Mesodermal cell (in vitro differentiated cells): ENCODE data around the gene PLD2.
A peak's percentile ranks its signal among the peaks of the same experiment; 100 is the strongest.

Experiments used
- H3K27ac ChIP-seq: 2 replicates; pipeline ENCODE4 v1.7.0; 2013; ENCODE audit warnings: mild to moderate bottlenecking, low read depth, low read length, moderate library complexity; ENCODE audit not compliant: severe bottlenecking
- H3K36me3 ChIP-seq: 2 replicates; pipeline ENCODE4 v1.7.1; 2013; ENCODE audit warnings: mild to moderate bottlenecking, low read length, moderate library complexity; ENCODE audit not compliant: control insufficient read depth, insufficient read depth
- H3K4me1 ChIP-seq: one replicate; pipeline ENCODE4 v1.7.1; 2013; ENCODE audit warnings: mild to moderate bottlenecking, low read length; ENCODE audit not compliant: insufficient read depth, control insufficient read depth, poor library complexity, severe bottlenecking
- H3K4me3 ChIP-seq: 2 replicates; pipeline ENCODE4 v1.7.0; 2013; ENCODE audit warnings: low read length, control low read depth, mild to moderate bottlenecking; ENCODE audit not compliant: insufficient read depth, poor library complexity, severe bottlenecking; ENCODE audit errors: extremely low read depth
- H3K9me3 ChIP-seq: 2 replicates; pipeline ENCODE4 v1.7.1; 2013; ENCODE audit warnings: mild to moderate bottlenecking, low read length, moderate library complexity; ENCODE audit not compliant: control insufficient read depth
- WGBS, 2 experiments: methylation state at CpG; one replicate each; pipeline ENCODE4 v1.1.5; 2013; ENCODE audit warnings: missing lambda C conversion rate in 2 of 2; ENCODE audit not compliant: insufficient coverage in 2 of 2; 5-methylcytosine and 5-hydroxymethylcytosine counted together

The PLD2 gene

GRCh38 chr17:4780325-4780955, 26.5 kb upstream of the PLD2 start:
- no peaks in the 10 kb centered on the region for H3K36me3 ChIP-seq
- no peak overlapping the region for H3K27ac ChIP-seq
- WGBS, 2 experiments = 75 to 81% methylated on average over 7 to 11 of the region's 11 CpGs
- H3K4me3 ChIP-seq = no peak overlapping the region
- no peaks in the 10 kb centered on the region for H3K4me1 ChIP-seq
- H3K9me3 ChIP-seq = no peaks in the 10 kb centered on the region

- Histone ChIP-seq H3K36me3 (no peaks in the 10 kb centered on the region), H3K9me3 (no peaks in the 10 kb centered on the region), H3K4me1 (no peaks in the 10 kb centered on the region), H3K27ac (no peak overlapping the region), H3K4me3 (no peak overlapping the region)
- WGBS, 2 experiments = 68 to 75% methylated on average over 19 to 28 of the region's 28 CpGs
These were observed 24.3 kb upstream of the PLD2 start for GRCh38 chr17:4782652-4783051.

GRCh38 chr17:4785311-4786105, 21.4 kb upstream of the PLD2 start:
- Histone ChIP-seq H3K36me3 (no peaks in the 10 kb centered on the region), H3K9me3 (no peaks in the 10 kb centered on the region), H3K27ac (no peak overlapping the region), H3K4me1 (peaks cover 5% of the 10 kb centered on the region), H3K4me3 (no peak overlapping the region)
- WGBS, 2 experiments = 86 to 89% methylated on average over 51 to 55 of the region's 61 CpGs

GRCh38 chr17:4786106-4786511, 20.8 kb upstream of the PLD2 start, which contains the start of gene VMO1:
Gene VMO1, minus strand, starts transcription at chr17:4786364. Its CDS starts 12 bp downstream, at chr17:4786352.
- WGBS, 2 experiments = 73 to 81% methylated on average over 21 of the region's 24 CpGs
- H3K27ac ChIP-seq = no peak within 1 kb of the TSS
- H3K9me3 ChIP-seq = no peaks in the 10 kb centered on the region
- H3K36me3 ChIP-seq = no peaks in the 10 kb centered on the region
- peaks cover 10% of the 10 kb centered on the region for H3K4me1 ChIP-seq
- no peak within 1 kb of the TSS for H3K4me3 ChIP-seq

- H3K9me3 ChIP-seq = no peaks in the 10 kb centered on the region
- H3K4me1 ChIP-seq = peaks cover 10% of the 10 kb centered on the region
- 29 to 67% methylated on average over 2 to 3 of the region's 6 CpGs for WGBS, 2 experiments
- H3K36me3 ChIP-seq = no peaks in the 10 kb centered on the region
- no peak overlapping the region for H3K27ac ChIP-seq
- H3K4me3 ChIP-seq = no peak overlapping the region
These were observed 20.4 kb upstream of the PLD2 start for GRCh38 chr17:4786516-4786915.

GRCh38 chr17:4788159-4788806, 18.7 kb upstream of the PLD2 start:
- WGBS, 2 experiments = 94% methylated on average over 8 to 11 of the region's 14 CpGs
- H3K9me3 ChIP-seq = no peaks in the 10 kb centered on the region
- peak overlapping the region; percentile 62 for H3K4me3 ChIP-seq
- peaks cover 10% of the 10 kb centered on the region for H3K4me1 ChIP-seq
- H3K27ac ChIP-seq = no peak overlapping the region
- no peaks in the 10 kb centered on the region for H3K36me3 ChIP-seq

- H3K4me1 ChIP-seq = peaks cover 10% of the 10 kb centered on the region
- no peaks in the 10 kb centered on the region for H3K9me3 ChIP-seq
- H3K36me3 ChIP-seq = no peaks in the 10 kb centered on the region
- H3K4me3 ChIP-seq = peak within 1 kb of the TSS; percentile 62
- WGBS, 2 experiments = 5 to 8% methylated on average over 48 to 49 of the region's 62 CpGs
- H3K27ac ChIP-seq = peak within 1 kb of the TSS; percentile 59
These were observed 17.9 kb upstream of the PLD2 start, which contains the start of gene GLTPD2 for GRCh38 chr17:4788807-4789700. Gene GLTPD2, plus strand, starts transcription at chr17:4788964. Its CDS starts 48 bp downstream, at chr17:4789012.

- 0 to 1% methylated on average over 18 to 21 of the region's 25 CpGs for WGBS, 2 experiments
- H3K36me3 ChIP-seq = no peaks in the 10 kb centered on the region
- H3K9me3 ChIP-seq = no peaks in the 10 kb centered on the region
- H3K4me3 ChIP-seq = peak overlapping the region; percentile 62
- peaks cover 10% of the 10 kb centered on the region for H3K4me1 ChIP-seq
- peak overlapping the region; percentile 59 for H3K27ac ChIP-seq
These were observed 17.3 kb upstream of the PLD2 start for GRCh38 chr17:4789701-4789950.

GRCh38 chr17:4789951-4790704, 16.8 kb upstream of the PLD2 start:
- peak overlapping the region; percentile 59 for H3K27ac ChIP-seq
- 1% methylated on average over 79 to 89 of the region's 91 CpGs for WGBS, 2 experiments

GRCh38 chr17:4790705-4791088, 16.3 kb upstream of the PLD2 start:
- H3K4me1 ChIP-seq = peaks cover 10% of the 10 kb centered on the region
- H3K27ac ChIP-seq = peak overlapping the region; percentile 59
- no peaks in the 10 kb centered on the region for H3K36me3 ChIP-seq
- WGBS, 2 experiments = 78 to 95% methylated on average over 4 to 5 of the region's 7 CpGs
- H3K9me3 ChIP-seq = no peaks in the 10 kb centered on the region
- H3K4me3 ChIP-seq = peak overlapping the region; percentile 62

More at GRCh38 chr17:4789951-4790704, 16.8 kb upstream of the PLD2 start:
- peak overlapping the region; percentile 62 for H3K4me3 ChIP-seq
- H3K36me3 ChIP-seq = no peaks in the 10 kb centered on the region
- peaks cover 10% of the 10 kb centered on the region for H3K4me1 ChIP-seq
- H3K9me3 ChIP-seq = no peaks in the 10 kb centered on the region
